HG03469 (cell line): ENCODE data around the gene GPRIN3.
"Not testable (repeated sequence)": the region's sequence is repeated elsewhere in the genome, so short reads cannot be mapped to it uniquely, and the experiment has no call there.

Experiments used
- ATAC-seq: cut with Tn5 transposase; IDR thresholded peaks from one replicate; pipeline ENCODE4 v1.9.1; 2021; ENCODE audit warnings: mild to moderate bottlenecking, moderate library complexity, moderate number of reproducible peaks; ENCODE audit not compliant: unreplicated experiment

The GPRIN3 gene

DNA sequence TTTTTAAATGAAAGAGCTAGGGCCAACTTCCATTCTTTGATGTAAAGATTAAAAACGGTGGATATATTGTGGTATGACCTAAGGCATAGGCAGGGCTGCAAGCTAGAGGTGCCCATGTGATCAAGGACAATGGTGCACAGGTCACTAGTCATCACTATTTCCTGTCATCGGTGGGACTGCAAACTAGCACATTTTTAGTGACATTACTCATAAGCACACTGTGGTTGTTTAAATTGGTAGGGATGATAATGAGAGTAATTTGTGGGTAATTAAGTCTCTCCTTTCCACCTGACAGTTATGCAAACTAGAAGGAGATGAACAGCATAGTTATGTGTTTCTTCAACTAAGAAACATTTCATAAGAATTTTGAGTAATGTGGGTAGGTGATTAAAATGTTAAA lies 85.4 kb downstream of the GPRIN3 start:
- peak; percentile 52 for ATAC-seq

DNA sequence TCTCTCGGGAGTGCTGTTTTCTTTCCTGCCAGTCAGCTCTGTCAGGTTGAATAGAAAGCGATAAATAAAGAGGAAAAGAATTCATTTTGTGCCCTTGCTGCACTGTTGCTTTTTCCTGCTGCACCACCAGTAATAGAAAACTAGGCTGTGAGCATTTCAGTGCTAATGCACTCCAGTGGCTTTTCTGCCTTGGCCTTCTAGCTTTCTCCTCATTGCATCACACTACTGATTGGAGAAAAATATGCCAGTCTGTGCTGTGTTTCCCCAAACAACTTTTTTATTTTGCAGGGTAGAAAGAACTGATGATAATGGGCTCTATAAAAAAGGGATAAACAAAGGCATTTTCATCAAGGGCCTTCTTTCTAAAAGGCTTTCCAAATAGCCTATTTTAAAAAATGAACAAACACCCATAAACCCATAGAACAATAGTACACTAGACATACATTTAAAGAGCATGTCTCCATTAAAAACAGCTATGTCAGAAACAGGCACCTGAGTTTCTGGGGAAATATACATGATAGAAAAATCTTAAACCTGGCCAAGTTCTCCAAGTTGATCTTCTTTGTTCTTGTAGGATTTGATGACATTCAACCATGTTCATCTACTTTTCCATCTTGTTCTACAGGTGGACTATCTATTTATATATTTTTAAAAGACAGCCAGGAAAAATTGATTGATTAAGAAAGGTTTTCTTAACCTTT lies 86.3 kb downstream of the GPRIN3 start:
- ATAC-seq = no peak

DNA sequence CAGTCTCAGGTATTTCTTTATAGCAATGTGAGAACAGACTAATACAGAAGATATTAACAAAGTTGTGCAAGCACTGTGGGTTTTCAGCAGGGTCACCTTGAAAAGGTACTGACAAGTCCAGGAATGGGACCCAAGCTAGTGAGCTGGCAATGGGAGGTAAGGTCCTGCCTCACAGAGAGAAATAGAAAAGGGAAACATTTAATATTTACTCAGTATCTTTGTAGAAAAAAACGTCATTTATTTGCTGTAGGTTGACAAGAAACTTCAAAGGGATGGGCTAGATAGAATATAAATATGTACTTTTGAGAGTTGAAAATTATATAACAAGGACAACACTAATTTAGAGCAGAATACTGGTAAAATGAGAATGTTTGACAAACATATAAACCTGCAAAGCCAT lies 89.0 kb downstream of the GPRIN3 start:
- ATAC-seq = no peak

DNA sequence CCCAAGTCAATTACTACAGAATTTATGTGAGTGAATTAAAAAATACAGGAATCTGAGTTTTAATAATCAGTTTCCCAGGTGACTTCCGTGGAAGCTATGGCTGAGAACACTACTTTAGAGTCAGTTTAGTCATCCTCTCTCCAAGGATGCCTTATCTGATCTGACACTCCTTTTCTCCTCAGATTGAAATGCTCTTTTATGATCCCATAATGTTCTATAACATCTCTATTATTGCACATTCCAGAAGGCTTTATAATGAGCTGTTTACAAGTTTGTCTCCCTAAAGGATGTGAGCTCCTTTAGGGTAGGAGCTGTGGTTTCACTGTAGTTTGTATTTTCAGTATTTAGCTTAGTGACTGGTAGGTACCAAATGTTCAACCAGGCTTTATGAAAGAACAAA lies 90.0 kb downstream of the GPRIN3 start:
- ATAC-seq = no peak

DNA sequence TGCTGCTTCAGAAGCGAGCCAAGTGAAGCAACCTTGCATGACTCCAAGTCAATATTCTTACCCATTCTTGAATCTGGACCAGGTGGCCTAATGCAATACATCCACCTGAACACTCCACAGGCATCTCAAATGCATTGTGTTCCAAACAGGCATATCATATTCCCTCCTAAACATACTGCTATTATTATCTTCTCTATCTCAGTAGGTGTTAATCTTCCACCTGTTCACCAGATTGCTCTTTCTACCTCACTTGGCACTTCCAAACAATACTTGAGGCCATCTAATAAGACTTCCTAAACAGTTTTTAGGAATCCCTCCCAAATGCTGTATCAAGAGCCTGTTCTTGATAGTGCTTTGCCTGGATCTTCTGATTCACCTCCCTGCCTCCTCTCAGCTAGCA lies 90.7 kb downstream of the GPRIN3 start:
- ATAC-seq = no peak

DNA sequence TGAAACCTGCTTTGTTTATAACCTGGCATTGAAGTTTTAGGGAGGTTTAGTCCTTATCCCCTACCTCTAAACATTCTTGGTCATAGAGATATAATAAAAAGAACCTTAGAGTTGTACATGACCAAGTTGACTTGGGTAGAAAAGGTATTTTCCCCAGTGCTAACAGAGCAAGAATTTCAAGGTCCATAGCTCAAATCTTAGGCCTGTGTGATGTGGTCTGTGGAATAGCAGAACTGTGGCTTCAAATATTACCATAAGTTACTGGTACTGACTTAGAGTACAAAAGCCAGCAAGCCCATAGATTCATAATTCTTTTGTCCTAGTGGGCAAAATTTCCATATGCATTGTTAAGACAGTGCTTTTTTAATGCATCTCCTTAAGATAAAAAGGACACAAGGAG lies 91.2 kb downstream of the GPRIN3 start:
- no peak for ATAC-seq

DNA sequence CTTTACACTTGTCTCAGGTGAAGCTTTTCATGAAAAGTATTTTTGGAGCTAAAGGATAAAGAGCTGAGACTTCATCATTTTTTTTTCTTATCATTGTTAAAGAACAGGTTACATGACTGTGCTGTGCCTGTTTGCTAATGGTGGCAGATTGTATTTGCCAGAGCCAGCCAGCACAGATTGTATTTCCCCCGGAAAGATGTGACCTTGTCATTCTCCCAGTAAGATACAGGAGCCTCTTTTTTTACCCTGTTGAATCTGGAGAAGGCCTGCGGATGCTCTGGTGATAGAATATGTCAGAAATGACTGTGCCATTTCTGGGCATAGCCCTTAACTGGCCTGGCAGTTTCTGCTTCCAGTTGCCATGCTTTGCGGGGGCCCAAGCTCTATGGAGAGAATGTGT lies 91.9 kb downstream of the GPRIN3 start:
- ATAC-seq = no peak

DNA sequence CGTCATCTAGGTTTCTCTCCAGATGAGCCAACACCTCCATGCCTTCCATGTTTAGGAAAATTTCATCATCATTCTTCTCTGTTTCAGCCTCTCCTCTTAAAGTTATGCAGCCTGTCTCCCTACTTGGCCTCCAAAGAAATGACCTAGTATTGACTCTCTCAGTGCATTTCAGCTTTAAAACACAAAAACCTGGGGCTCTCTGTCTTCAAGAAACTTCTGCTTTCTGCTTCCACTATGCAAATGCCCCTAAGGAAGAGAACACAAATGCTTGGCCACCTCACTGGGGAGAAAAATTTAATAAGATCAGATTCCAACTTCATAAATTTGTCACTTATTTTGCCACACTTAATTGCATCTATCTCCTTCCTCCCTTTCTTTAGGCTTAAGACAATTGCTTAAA lies 93.3 kb downstream of the GPRIN3 start:
- ATAC-seq = no peak

DNA sequence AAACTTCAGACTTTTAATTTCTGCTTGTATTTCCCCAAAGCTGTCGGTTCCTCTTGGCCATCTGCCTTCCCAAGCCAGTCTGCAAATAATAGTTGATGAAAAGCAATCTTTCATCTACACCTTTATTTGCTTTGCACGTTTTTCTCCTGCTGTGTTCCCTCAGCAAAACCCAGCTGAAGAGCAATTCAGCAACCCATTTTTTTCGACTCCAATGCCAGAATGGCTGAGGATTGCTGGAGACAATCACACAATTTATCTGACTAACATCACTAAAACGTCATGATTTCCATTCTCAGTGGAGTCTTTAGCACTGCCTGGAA lies 94.3 kb downstream of the GPRIN3 start:
- ATAC-seq = no peak

DNA sequence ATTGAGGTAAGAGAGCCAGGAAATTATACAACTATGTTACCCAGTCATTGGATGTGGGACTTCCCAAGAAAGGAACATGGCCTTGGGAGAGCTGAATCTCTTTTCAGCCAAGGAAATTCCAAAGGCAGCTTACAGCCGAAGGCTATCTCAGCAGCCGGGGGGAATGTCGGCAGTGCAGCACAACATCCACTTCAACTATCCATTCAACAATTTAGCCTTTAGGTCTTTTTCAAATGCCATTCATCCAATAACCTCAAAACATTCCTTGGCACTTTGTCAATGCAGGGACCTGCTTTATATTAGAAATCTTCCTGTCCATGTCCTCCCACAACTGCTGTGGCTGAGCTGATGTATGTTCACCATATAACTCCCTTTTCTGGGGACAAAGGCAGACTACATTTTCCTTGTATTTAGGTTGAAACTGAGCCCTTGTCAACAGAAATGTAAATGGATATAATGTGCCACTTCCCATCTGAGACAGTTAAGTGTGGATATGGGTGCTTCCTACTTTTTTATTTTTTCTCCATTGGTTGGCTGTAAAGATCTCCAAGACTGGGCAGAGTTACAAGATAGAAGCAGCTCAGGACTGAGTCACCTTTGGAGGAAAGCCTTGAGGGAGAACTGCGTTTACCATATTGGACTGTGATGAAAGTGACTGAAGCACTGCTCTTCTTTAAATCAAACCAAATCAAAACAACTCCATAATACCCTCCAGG lies 94.8 kb downstream of the GPRIN3 start:
- no peak for ATAC-seq

DNA sequence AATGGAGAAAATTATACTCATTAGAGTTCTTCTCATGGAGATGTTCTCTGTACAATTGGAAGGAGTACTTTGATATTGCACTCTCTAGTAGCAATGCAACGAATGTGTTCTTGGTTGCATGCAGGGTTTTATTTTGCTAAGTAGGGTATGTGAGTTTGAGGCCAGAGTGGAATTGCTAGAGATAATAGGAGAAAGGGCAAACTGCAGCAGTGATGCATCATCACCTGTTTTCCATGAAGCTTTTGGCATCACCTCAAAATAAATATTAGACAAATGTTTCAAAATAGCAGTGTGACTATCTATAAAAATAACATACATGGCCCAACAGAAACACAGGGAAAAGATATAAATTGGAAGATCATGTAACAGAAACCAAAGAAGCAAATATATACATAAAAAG lies 103.0 kb downstream of the GPRIN3 start:
- ATAC-seq = no peak

DNA sequence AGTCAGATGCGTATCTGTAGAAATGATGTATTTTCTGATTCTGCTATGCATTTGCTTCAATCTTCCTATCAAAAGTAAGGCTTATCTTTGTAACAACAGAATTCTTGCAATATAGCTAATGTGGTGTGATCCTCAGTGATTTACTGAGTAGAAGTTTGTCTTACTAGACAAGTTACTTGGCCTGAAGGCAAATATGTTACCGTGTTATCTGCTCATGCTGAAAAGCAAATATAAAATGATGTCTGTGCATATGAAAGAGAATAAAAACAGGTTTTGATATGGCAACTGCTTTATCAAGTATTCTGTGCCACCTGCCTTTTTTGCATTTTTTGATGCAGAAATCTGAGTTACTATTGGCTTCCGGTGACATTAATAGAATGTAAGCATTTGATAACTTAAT lies 103.7 kb downstream of the GPRIN3 start:
- ATAC-seq = no peak

DNA sequence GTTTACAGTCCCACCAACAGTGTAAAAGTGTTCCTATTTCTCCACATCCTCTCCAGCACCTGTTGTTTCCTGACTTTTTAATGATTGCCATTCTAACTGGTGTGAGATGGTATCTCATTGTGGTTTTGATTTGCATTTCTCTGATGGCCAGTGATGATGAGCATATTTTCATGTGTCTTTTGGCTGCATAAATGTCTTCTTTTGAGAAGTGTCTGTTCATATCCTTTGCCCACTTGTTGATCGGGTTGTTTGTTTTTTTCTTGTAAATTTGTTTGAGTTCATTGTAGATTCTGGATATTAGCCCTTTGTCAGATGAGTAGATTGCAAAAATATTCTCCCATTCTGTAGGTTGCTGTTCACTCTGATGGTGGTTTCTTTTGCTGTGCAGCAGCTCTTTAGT lies 108.2 kb downstream of the GPRIN3 start:
- not testable (repeated sequence) for ATAC-seq

DNA sequence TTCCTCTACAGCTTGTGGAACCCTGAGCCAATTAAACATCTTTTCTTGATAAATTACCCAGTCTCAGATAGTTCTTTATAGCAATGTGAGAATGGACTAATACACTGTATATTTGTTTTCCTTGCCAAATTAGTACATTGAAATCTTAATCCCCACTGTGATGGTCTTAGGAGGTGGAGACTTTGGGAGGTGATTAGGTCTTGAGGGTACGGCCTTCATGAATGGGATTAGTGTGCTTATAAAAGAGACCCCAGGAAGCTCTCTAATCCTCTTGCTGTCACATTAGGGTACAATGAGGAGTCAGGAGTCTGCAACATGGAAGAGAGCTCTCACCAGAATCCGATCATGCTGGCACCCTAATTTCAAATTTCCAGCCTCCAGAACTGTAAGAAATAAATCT lies 109.7 kb downstream of the GPRIN3 start:
- ATAC-seq = no peak

DNA sequence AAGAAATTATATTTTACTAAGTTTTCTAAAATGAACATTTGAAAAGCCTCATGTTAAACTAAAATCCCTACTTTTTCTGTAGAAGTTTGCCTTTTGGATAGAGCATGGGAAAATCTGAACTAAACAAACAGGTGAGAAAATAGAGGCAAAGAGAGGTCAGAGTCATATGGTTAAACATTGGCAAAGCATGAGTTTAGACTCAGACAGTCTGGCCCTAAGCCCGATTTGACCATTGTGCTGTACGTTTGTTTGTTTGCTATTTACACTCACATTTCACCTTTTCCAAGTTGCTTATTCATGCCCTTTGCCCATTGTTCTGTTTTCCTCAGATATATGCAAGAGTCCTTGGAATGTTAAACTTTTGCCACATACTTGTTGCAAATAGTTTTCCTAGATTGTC lies 110.9 kb downstream of the GPRIN3 start:
- no peak for ATAC-seq

DNA sequence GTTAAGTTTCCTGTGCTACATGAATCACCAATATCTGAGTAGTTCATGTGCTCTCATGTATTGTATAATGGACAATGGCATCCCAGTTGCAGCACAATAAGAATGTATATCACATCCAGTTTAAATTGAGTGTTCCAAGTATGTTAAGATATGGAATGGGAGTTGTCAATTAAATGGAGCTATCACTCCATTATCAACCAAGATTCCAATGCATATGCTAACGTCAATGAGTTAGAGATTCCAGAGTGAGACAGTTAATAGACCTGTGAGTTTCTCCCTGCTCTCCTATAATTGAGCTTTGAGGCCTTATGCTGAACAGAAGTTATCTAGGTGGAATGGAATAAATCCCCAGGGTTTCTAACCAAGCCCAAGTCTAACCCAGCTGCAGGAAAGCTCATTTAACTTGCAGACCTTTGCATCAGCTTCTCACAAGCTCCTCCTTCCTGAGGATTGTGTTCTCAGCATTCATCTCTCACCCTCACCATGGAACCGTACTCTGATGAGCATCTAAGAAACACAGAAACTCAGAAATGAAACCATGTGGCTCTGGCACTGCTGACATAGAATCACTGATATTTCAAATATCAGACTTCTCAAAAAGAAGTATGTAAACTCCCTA lies 111.4 kb downstream of the GPRIN3 start:
- ATAC-seq = no peak

DNA sequence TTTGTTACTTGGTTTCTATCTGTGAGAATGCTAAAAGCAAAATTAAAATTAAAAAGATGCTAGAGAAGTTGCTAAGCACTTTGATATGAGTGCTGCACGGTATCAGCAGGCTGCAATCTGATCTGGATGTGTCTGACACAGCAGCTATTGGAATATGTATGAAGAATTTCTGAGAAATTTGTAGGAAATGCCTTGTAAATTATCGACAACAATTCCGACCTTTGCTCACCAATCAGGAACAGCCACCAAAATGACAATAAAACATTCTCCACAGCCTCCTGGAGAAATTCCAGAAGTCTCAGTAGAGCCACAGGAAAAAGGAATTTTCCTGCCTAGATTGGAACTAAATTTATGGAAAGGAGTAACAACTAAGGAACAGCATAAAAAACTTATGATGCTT lies 113.8 kb downstream of the GPRIN3 start:
- ATAC-seq = no peak
